HEK293T (cell line): ENCODE results near the gene TFB1M.
"Not testable (repeated sequence)": the region's sequence is repeated elsewhere in the genome, so short reads cannot be mapped to it uniquely, and the experiment has no call there.

Source experiments
- CTCF ChIA-PET: fragments of 350-600 bp; formaldehyde crosslinking; extraction: SDS; loops from one replicate; lab custom pipeline; 2021; ENCODE audit warnings: antibody characterized with exemption, inconsistent platforms; lab: Yijun Ruan, JAX
- POLR2A ChIA-PET: fragments of 350-600 bp; formaldehyde crosslinking; extraction: SDS; loops from one replicate; lab custom pipeline; 2020; ENCODE audit warnings: antibody characterized with exemption, inconsistent platforms; lab: Yijun Ruan, JAX
- DNase-seq: peaks from one replicate; pipeline ENCODE4 v3.0.0; 2012; ENCODE audit warnings: mixed read lengths; ENCODE audit errors: extremely low spot score
- ARNT ChIP-seq: fragments of 450-650 bp; IDR thresholded peaks from 2 replicates; pipeline ENCODE4 v1.6.1; 2017; ENCODE audit warnings: mild to moderate bottlenecking
- BHLHE40 ChIP-seq: fragments of 450-650 bp; IDR thresholded peaks from 2 replicates; pipeline ENCODE4 v1.6.1; 2016; ENCODE audit warnings: mild to moderate bottlenecking, moderate library complexity, borderline replicate concordance
- CTBP1 ChIP-seq: fragments of 450-650 bp; IDR thresholded peaks from 2 replicates; pipeline ENCODE4 v1.6.1; 2016; ENCODE audit warnings: borderline replicate concordance
- ELF4 ChIP-seq: fragments of 450-650 bp; IDR thresholded peaks from 2 replicates; pipeline ENCODE4 v1.6.1; 2017; ENCODE audit warnings: antibody characterized with exemption
- FOXA1 ChIP-seq: fragments of 450-650 bp; IDR thresholded peaks from 2 replicates; pipeline ENCODE4 v1.6.1; 2016; ENCODE audit warnings: mild to moderate bottlenecking
- FOXK2 ChIP-seq: fragments of 450-650 bp; IDR thresholded peaks from 2 replicates; pipeline ENCODE4 v1.6.1; 2016; ENCODE audit warnings: mild to moderate bottlenecking
- FOXM1 ChIP-seq: fragments of 450-650 bp; IDR thresholded peaks from 2 replicates; pipeline ENCODE4 v1.6.1; 2017; ENCODE audit warnings: mild to moderate bottlenecking, borderline replicate concordance
- HDGF ChIP-seq: fragments of 450-650 bp; IDR thresholded peaks from 2 replicates; pipeline ENCODE4 v1.6.1; 2017; ENCODE audit warnings: antibody characterized with exemption, borderline replicate concordance
- L3MBTL2 ChIP-seq: fragments of 450-650 bp; conservative IDR thresholded peaks from 2 replicates; pipeline ENCODE4 v1.6.1; 2016; ENCODE audit warnings: mild to moderate bottlenecking
- LEF1 ChIP-seq: fragments of 450-650 bp; IDR thresholded peaks from 2 replicates; pipeline ENCODE4 v1.6.1; 2017; ENCODE audit warnings: mild to moderate bottlenecking, borderline replicate concordance
- NFRKB ChIP-seq: fragments of 450-650 bp; IDR thresholded peaks from 2 replicates; pipeline ENCODE4 v1.6.1; 2016; ENCODE audit warnings: mild to moderate bottlenecking, moderate library complexity
- SP1 ChIP-seq: fragments of 450-650 bp; IDR thresholded peaks from 2 replicates; pipeline ENCODE4 v1.6.1; 2017
- SUZ12 ChIP-seq: fragments of 450-650 bp; IDR thresholded peaks from 2 replicates; pipeline ENCODE4 v1.6.1; 2016; ENCODE audit warnings: mild to moderate bottlenecking
- TARDBP ChIP-seq: fragments of 450-650 bp; IDR thresholded peaks from 2 replicates; pipeline ENCODE4 v1.6.1; 2016
- ZNF384 ChIP-seq: fragments of 450-650 bp; IDR thresholded peaks from 2 replicates; pipeline ENCODE4 v1.6.1; 2016
- TF ChIP-seq, protein P1 (sequence below): fragments of 450-650 bp; IDR thresholded peaks from 2 replicates; pipeline ENCODE4 v1.6.1; 2016

The TFB1M gene

DNA sequence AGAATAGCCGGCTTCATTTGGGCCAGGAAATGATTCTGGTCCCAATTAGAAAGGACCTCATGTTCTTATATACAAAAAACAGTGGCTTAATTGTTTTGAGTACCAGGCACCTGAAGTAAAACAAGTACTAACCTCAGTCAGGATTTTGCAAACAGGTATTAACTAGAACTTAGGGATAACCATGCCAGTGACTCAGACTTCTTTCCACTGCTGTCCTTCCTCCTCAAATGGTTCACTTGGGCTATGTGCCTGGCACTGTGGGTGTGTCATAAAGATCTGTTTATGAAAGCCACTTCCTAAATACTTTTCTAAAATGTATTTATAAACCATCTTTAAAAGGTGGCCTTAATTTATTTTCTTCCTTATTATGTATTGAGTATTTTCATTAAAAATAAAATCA is 39.8 kb downstream of the TFB1M start:
- POLR2A ChIA-PET: no interaction called here
- TF ChIP-seq SUZ12: no peak
- TF ChIP-seq ARNT: no peak
- TF ChIP-seq FOXK2: no peak
- no peak for TF ChIP-seq ZNF384
- TF ChIP-seq L3MBTL2: no peak
- TF ChIP-seq, protein P1, sequence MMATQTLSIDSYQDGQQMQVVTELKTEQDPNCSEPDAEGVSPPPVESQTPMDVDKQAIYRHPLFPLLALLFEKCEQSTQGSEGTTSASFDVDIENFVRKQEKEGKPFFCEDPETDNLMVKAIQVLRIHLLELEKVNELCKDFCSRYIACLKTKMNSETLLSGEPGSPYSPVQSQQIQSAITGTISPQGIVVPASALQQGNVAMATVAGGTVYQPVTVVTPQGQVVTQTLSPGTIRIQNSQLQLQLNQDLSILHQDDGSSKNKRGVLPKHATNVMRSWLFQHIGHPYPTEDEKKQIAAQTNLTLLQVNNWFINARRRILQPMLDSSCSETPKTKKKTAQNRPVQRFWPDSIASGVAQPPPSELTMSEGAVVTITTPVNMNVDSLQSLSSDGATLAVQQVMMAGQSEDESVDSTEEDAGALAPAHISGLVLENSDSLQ: no peak
- TF ChIP-seq BHLHE40: no peak
- TF ChIP-seq NFRKB: no peak
- TF ChIP-seq LEF1: no peak
- TF ChIP-seq TARDBP: no peak
- TF ChIP-seq FOXM1: no peak
- no peak for TF ChIP-seq SP1
- TF ChIP-seq FOXA1: no peak
- no peak for TF ChIP-seq ELF4
- no peak for TF ChIP-seq CTBP1
- TF ChIP-seq HDGF: no peak
- CTCF ChIA-PET: no interaction called here
- DNase-seq: no peak

DNA sequence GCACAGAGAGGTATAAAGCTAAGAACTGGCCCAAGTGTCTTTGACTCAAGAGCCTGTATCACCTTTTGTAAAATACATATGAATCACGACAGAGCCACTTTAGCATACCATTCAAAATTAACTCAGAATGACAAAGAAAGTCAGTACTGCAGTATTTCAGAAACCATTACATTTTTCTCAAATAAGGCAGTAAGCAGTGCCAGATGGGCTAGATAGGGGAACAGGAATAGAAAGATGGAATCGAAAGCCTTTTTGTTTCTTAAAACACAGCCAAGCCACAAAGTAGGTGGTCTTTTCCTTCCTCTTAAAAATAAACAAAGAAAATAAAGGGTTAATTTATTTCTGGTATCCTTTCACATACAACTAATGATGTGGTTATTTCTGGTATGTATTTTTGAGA is 40.2 kb downstream of the TFB1M start:
- TF ChIP-seq FOXM1: no peak
- no peak for TF ChIP-seq NFRKB
- TF ChIP-seq ELF4: no peak
- no peak for TF ChIP-seq BHLHE40
- no peak for TF ChIP-seq L3MBTL2
- TF ChIP-seq, protein P1: no peak
- no peak for TF ChIP-seq ARNT
- TF ChIP-seq FOXA1: no peak
- TF ChIP-seq HDGF: no peak
- TF ChIP-seq ZNF384: no peak
- no peak for TF ChIP-seq SUZ12
- TF ChIP-seq SP1: no peak
- no peak for TF ChIP-seq LEF1
- POLR2A ChIA-PET: no interaction called here
- no peak for DNase-seq
- CTCF ChIA-PET: no interaction called here

DNA sequence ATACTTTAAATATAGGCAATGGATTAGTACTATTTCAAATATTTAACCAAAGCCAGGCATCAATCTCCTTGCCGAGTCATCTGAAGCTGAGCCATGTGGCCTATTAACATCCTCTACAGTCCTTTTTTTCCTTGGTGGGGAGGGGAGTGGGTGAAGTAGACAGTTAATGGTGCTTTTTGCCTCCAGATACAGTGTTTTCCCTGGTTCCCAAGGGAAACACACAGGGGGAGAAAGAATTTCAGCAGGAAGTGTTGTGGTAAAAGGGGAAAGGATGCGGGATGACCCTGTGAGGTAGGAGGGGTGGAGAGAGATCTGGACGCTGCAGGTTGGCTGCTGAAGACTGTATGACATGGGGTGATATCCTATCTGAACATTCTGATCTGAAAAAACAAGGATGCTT is 40.9 kb downstream of the TFB1M start:
- DNase-seq: no peak
- TF ChIP-seq CTBP1: no peak
- TF ChIP-seq ZNF384: no peak
- no peak for TF ChIP-seq SUZ12
- ChIA-PET CTCF (no interaction called here), POLR2A (no interaction called here)

DNA sequence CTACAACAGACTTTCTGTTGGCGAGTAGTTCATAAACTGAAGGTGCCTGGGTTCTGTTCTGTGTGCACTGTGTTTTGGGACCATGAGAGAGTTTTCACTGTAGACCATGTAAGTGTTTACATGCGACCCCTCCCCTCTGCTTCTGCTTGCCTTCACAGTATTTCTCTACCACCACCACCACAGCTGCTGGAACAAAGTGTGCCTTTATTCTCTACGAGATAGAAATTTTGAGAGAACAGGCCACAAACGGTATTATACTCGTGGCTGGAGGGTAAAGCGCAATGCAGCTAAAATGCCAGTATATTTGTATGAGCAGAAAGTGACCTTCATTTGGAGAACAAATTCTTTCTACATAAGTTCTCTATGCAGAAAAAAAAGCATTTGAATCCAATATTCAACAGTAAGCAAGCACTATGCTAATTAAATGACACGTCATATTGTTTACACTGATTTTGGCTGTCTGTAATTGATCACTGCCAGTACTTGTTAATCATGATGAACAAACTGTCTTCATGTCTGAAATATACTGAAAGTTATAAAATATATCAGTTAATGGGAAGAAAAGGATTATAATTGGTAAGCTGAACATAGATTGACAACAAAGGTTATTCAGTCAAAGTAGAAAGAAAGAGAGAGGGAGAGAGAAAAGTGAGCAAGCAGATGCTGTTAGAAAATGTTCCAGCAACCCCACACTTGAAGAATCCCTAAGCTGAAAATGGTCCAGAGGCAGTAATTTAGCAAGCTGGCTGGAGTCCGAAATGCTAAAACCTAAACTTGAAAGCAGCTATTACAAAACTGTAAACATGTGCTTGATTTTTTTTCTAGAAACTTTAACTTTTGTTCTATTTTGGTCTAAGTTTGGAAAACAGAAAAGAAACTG is 41.7 kb downstream of the TFB1M start:
- DNase-seq: no peak
- ChIA-PET POLR2A (no interaction called here), CTCF (interaction anchor here (0.9 kb wide), 1 partner anchor 27 kb away, joined by 3 read pairs; no protein-coding TSS in a partner anchor)

DNA sequence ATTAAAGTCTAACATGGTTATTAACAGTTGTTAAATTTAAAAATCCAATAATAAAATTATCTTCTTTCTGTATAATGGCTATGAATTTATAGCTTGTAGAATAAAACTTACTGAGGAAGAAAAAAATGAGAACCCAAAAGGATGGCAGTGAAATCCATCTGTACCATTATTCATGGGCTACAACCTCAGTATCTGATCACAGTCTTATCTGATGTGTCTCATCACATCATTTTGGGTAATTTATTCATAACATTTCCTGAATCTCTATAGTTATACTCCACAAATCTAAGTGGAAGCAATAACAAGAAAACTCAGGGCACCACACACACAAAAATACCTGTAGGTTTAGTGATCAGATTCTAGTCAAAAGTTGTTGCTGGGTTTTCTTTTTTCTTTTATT is 43.1 kb downstream of the TFB1M start:
- no peak for TF ChIP-seq ZNF384
- no peak for TF ChIP-seq ARNT
- no peak for TF ChIP-seq L3MBTL2
- TF ChIP-seq HDGF: no peak
- TF ChIP-seq ELF4: no peak
- no peak for DNase-seq
- ChIA-PET POLR2A (no interaction called here), CTCF (interaction anchor here (0.8 kb wide), 1 partner anchor 23 kb away, joined by 3 read pairs; no protein-coding TSS in a partner anchor)

More for the DNA sequence above, 41.7 kb downstream of the TFB1M start:
- no peak for TF ChIP-seq LEF1
- TF ChIP-seq, protein P1: no peak
- no peak for TF ChIP-seq HDGF
- no peak for TF ChIP-seq SUZ12
- TF ChIP-seq CTBP1: no peak
- no peak for TF ChIP-seq SP1
- no peak for TF ChIP-seq ZNF384
- no peak for TF ChIP-seq L3MBTL2
- TF ChIP-seq NFRKB: no peak
- TF ChIP-seq FOXK2: no peak
- no peak for TF ChIP-seq ARNT

DNA sequence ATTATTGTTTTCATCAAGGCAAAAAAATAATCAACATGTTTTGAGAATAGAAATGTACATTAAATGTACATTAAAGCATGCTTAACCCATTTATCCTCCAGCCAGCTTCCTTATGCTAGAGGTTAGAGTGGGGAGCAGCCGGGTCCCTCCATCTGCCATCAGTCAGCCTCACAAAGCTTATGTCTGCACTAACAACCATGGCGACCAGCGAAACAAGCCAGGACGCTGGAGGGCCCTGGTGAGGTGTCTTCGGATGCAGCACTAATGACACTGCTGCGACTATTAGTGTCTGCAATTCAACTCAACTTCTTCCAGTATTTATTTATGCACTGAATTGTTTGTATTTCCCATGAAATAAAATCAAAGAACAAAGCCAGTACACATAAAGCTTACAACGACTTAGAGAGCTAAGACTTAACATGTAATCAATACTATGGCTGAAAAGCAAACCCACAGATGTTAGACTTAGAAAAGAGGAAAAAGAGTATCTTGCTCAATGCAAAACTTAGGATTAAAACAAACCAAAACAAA is 43.7 kb downstream of the TFB1M start:
- no peak for DNase-seq
- CTCF ChIA-PET: no interaction called here
- POLR2A ChIA-PET: no interaction called here
- TF ChIP-seq CTBP1: no peak

DNA sequence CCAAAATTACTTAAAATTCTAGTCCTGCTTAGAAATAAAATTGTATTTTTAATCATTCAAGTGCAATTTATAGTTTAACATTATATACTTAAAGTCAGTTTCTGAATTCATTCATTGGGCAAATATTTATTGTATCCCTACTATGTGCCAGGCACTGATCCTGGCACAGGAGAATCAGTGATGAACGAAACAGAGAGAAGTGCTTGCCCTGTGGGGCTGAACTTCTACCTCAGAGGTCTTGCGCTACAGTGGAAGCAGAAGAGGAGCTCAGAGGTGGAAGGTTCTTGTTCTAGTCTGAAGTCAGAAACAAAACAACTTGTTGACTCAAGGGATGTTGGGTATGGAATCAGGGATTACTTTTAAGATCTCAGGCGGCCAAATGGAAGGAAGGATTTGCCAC is 44.5 kb downstream of the TFB1M start:
- no peak for DNase-seq
- ChIA-PET CTCF (no interaction called here), POLR2A (no interaction called here)
- TF ChIP-seq NFRKB: no peak
- TF ChIP-seq FOXK2: no peak
- no peak for TF ChIP-seq SP1
- no peak for TF ChIP-seq TARDBP
- TF ChIP-seq, protein P1: no peak
- TF ChIP-seq BHLHE40: no peak
- no peak for TF ChIP-seq L3MBTL2
- TF ChIP-seq FOXM1: no peak
- TF ChIP-seq FOXA1: no peak
- TF ChIP-seq HDGF: no peak
- TF ChIP-seq LEF1: no peak
- TF ChIP-seq ZNF384: no peak
- TF ChIP-seq CTBP1: no peak
- no peak for TF ChIP-seq SUZ12
- TF ChIP-seq ARNT: no peak
- no peak for TF ChIP-seq ELF4

DNA sequence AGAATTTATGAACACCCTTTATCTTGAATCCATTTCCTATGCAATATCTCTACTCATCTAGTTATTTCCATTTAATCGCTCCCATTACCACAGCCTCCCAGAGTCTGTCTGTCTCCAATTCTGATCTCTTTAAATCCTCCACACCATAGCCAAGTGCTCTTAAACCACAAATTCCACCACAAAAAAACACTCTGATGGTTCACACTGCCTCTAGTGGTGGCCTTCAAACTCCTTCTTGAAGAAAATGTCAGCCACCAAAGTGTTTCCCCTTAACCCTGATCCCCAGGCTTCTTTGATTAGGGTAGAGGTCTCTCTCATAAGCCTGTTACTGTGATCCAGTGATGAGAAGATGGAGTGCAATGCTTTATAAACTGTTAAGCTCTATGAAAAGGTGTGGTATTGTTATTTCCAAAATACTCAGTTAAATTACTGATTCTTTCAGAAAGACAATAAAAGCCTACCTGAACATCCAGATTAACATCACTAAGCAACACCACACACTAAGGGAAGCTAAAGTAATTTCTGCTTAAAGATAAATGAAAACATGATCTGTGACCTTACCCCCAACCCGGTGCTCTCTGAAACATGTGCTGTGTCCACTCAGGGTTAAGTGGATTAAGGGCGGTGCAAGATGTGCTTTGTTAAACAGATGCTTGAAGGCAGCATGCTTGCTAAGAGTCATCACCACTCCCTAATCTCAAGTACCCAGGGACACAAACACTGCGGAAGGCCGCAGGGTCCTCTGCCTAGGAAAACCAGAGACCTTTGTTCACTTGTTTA is 46.0 kb downstream of the TFB1M start:
- CTCF ChIA-PET: interaction anchor here (0.6 kb wide), 1 partner anchor 1265 kb away, joined by 4 read pairs; no protein-coding TSS in a partner anchor
- DNase-seq: peak; percentile 53
- POLR2A ChIA-PET: not testable (repeated sequence)
